Right lobe of liver (tissue), 4 donors: ENCODE measurements around the gene TNP2.

ENCODE experiments used
- POLR2A ChIP-seq: fragments of 450-650 bp; IDR thresholded peaks from one replicate; pipeline ENCODE4 v1.6.1; 2017; ENCODE audit warnings: antibody characterized with exemption, mild to moderate bottlenecking
- TF ChIP-seq, protein P1 (sequence below), 4 donors: fragments of 200-600 bp in 3 of 4; fragments of 450-650 bp in 1 of 4; IDR thresholded peaks; one replicate each; pipeline versions ENCODE4 v1.5.1 to v1.8.0; 2016 to 2022; ENCODE audit warnings: antibody characterized with exemption in 4 of 4, mild to moderate bottlenecking in 2 of 4
- donor health status: DM: no; HTN: no; CAD: no.
- donor health status: DM: no; HTN: no; CAD: no.
- donor health status: DM: no; HTN: yes; CAD: no.

DNA sequence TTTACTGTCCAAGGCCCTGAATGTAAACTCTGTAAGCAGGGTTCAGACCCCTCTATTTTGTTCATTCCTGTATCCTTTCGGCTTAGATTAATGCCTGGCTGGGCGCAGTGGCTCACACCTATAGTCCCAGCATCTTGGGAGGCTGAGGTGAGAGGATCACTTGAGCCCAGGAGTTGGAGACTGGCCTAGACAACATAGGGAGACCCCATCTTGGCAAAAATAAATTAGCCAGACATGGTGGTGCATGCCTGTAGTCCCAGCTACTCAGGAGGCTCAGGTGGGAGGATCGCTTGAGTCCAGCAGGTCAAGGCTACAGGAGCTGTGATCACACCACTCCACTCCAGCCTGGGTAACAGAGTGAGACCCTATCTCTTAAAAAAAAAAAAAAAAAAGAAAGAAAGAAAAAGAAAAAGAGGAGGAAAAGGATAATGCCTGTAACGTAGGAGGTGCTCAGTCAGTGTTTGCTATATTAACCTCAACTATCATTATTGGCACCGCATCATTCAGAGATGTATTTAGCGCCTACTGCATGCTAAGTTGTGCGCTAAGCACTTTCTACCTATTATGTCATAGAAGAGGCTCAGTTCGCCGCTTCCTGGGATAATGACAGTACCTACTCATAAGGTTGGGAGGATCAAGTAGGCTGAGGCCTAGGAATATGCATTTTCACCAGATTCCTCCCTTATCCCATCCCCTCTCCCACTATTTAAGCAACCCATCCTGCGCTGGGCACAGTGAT lies 18.2 kb downstream of the TNP2 start:
- TF ChIP-seq, protein P1, sequence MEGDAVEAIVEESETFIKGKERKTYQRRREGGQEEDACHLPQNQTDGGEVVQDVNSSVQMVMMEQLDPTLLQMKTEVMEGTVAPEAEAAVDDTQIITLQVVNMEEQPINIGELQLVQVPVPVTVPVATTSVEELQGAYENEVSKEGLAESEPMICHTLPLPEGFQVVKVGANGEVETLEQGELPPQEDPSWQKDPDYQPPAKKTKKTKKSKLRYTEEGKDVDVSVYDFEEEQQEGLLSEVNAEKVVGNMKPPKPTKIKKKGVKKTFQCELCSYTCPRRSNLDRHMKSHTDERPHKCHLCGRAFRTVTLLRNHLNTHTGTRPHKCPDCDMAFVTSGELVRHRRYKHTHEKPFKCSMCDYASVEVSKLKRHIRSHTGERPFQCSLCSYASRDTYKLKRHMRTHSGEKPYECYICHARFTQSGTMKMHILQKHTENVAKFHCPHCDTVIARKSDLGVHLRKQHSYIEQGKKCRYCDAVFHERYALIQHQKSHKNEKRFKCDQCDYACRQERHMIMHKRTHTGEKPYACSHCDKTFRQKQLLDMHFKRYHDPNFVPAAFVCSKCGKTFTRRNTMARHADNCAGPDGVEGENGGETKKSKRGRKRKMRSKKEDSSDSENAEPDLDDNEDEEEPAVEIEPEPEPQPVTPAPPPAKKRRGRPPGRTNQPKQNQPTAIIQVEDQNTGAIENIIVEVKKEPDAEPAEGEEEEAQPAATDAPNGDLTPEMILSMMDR (IDR thresholded peaks at IDR 0.05), result no peak
- no peak for TF ChIP-seq POLR2A
